Measurements from ENCODE around the gene CHTF18.

DNA sequence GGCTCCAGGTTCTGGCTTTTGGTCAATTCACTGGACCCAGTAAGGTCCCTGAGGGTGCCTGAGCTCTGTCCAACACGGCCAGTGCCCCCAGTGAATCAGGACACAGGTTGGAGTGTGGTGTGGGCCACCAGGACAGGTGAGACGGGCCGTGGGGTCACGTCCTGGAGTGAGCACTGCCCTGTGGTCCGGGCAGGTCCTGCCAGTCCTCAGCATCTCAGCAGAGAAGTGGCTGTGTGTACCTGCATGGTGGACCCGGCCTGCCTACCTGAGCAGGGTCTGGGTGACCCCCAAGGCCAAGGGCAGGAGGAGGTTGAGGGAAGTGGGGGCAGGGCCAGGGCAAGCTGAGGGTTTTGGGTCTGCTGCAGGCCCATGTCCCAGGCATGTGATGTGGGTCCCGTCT, 14.0 kb downstream of the CHTF18 start:
- TF ChIP-seq POLR2A (IDR thresholded peaks at IDR 0.05): no peak
- TF ChIP-seq CTCF (IDR thresholded peaks at IDR 0.05): no peak

Measured in right lobe of liver (tissue), 4 donors.